Body of pancreas (tissue), 4 donors: ENCODE results near the gene RAB17. TPM values are rescaled to one million over a fixed set of nuclear protein-coding genes. Genes with fewer than 3 reads are reported as not detected.

ENCODE experiments used
- ATAC-seq: fragments of 150-250 bp; one replicate; pipeline ENCODE4 v1.9.1; 2016
- DNase-seq, 4 donors: peaks; one replicate each; pipeline ENCODE4 v3.0.0-alpha.2; 2019
- H3K27ac ChIP-seq, 4 donors: fragments of 200-600 bp; sonication (generic); 1 replicate in 3 of 4; 2 replicates in 1 of 4; pipeline versions ENCODE4 v1.5.1 to v1.6.1; 2016 to 2019; ENCODE audit warnings: mild to moderate bottlenecking in 1 of 4, mixed read lengths in 1 of 4, moderate library complexity in 1 of 4
- H3K27me3 ChIP-seq, 2 donors: fragments of 200-600 bp; sonication (generic); one replicate each; pipeline ENCODE4 v1.6.0; 2016; ENCODE audit warnings: mild to moderate bottlenecking in 1 of 2
- H3K36me3 ChIP-seq, 2 donors: fragments of 200-600 bp; sonication (generic); replicated peaks in 1 of 2; 2 replicates each; pipeline ENCODE4 v1.5.1; 2016; ENCODE audit warnings: low read depth in 2 of 2; ENCODE audit not compliant: insufficient read depth in 1 of 2
- H3K4me1 ChIP-seq: fragments of 200-600 bp; sonication (generic); one replicate; pipeline ENCODE4 v1.6.0; 2016
- H3K4me3 ChIP-seq, 2 donors: fragments of 200-600 bp; sonication (generic); 1 replicate in 1 of 2; 2 replicates in 1 of 2; pipeline ENCODE4 v1.5.1; 2016 to 2019
- H3K9me3 ChIP-seq, 3 donors: fragments of 200-600 bp; sonication (generic); 1 replicate in 2 of 3; 2 replicates in 1 of 3; pipeline ENCODE4 v1.5.1; 2016
- POLR2A ChIP-seq, 3 donors: fragments of 450-650 bp; IDR thresholded peaks; one replicate each; pipeline ENCODE4 v1.6.1; 2016; ENCODE audit warnings: antibody characterized with exemption in 3 of 3, mild to moderate bottlenecking in 2 of 3
- WGBS, 2 donors: methylation state at CpG; one replicate each; pipeline ENCODE4 v1.1.5; 2017; 5-methylcytosine and 5-hydroxymethylcytosine counted together
- intact Hi-C: fragments of 100-400 bp; cut with DNase I; formaldehyde crosslinking; loops from one replicate; pipeline ENCODE4 v1.15.1; 2023
- total RNA-seq, 2 donors: library from RNA; depleted of rRNA; stranded (reverse); fragments of >200 nt; gene quantifications; one replicate each; pipeline ENCODE4 v1.1.0, GENCODE V29; 2016
- TF ChIP-seq, protein P1 (sequence below), 7 experiments: fragments of 450-650 bp in 4 of 7; fragments of 200-600 bp in 3 of 7; sonication (generic) in 3 of 7; IDR thresholded peaks; one replicate each; pipeline ENCODE4 v1.5.1; 2016 to 2019; ENCODE audit warnings: antibody characterized with exemption in 7 of 7

Gene RAB17
- total RNA-seq, 2 donors from 2014 or later = 35.3 to 38.9 TPM

DNA sequence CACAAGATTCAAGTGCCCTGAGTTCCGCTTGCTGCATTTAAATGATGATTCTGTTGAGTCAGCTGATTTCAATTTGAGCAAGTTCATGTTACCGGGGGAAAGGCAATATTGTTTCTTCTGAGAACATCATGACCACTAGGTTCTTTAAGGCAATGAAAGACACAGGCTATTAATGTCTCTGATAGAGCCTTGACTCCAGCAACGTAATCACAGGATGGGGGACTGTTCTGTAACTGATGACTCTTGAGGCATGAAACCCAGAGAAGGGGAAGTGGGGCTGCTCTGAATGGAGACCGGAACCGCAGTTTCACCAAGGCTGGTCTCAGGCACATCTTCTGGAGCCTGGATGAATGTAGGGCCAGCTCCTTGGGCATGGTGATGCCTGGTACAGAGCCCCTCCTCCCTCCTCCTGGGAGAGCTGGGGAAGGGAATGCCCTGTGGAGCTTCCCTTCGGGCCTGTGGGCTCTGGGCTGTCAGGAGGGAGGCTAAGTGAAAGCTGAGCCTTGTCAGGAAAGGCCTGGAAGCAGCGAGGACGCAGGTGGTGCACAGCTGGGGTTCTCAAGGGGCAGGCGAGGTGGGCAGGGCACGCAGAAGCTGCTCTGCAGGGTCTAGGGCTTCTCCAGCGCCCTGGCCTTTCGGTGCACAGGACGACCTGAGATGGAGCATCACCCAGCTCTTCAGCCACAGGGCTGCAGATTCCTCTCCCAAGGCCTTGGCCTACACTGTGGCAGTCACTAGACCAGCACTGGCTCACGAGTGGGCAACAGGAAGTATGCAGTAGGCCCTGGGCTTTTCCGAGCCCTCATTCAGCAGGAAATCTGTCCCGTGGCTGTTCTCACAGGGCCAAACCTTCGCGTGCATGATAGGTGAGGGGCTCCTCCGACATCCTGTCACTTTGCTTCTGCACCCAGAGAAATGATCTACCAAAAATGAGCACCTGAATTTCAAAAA lies 60.8 kb downstream of the RAB17 start:
- no peaks in the 10 kb centered on the region for H3K27me3 ChIP-seq
- intact Hi-C loops = no loop called here
- H3K9me3 ChIP-seq = no peaks in the 10 kb centered on the region
- no peaks in the 10 kb centered on the region for H3K4me1 ChIP-seq
- no peak for ATAC-seq
- H3K27ac ChIP-seq = no peak overlapping the region
- WGBS, 2 donors = 84 to 86% methylated on average over 12 to 19 of the region's 19 CpGs
- DNase-seq = peak in 1 of 4 donors; percentile 20
- no peaks in the 10 kb centered on the region for H3K36me3 ChIP-seq
- H3K4me3 ChIP-seq = no peak overlapping the region
- no peak for TF ChIP-seq POLR2A (IDR thresholded peaks at IDR 0.05)
- TF ChIP-seq, protein P1, sequence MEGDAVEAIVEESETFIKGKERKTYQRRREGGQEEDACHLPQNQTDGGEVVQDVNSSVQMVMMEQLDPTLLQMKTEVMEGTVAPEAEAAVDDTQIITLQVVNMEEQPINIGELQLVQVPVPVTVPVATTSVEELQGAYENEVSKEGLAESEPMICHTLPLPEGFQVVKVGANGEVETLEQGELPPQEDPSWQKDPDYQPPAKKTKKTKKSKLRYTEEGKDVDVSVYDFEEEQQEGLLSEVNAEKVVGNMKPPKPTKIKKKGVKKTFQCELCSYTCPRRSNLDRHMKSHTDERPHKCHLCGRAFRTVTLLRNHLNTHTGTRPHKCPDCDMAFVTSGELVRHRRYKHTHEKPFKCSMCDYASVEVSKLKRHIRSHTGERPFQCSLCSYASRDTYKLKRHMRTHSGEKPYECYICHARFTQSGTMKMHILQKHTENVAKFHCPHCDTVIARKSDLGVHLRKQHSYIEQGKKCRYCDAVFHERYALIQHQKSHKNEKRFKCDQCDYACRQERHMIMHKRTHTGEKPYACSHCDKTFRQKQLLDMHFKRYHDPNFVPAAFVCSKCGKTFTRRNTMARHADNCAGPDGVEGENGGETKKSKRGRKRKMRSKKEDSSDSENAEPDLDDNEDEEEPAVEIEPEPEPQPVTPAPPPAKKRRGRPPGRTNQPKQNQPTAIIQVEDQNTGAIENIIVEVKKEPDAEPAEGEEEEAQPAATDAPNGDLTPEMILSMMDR (IDR thresholded peaks at IDR 0.05) = no peak

DNA sequence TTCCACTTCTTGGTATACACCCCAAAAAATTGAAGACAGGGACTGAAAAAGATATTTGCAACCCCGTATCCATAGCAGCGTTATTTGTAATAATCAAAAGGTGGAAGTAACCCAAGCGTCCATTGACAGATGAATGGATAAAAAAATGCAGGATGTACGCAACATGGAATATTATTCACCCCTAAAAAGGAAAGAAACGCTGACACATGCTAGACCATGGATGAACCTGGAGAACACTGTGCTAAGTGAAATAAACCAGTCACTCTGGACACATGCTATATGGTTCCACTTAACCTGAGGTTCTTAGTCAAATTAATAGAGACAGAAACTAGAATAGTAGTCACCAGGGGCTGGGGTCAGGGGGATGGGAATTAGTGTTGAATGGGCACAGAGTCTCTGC lies 62.8 kb downstream of the RAB17 start:
- intact Hi-C loops = no loop called here
- Histone ChIP-seq H3K27me3 (no peaks in the 10 kb centered on the region), H3K9me3 (no peaks in the 10 kb centered on the region), H3K27ac (no peak overlapping the region), H3K36me3 (no peaks in the 10 kb centered on the region), H3K4me1 (no peaks in the 10 kb centered on the region), H3K4me3 (no peak overlapping the region)
- WGBS, 2 donors = 92 to 94% methylated on average over 5 of the region's 5 CpGs
- DNase-seq = no peak
- TF ChIP-seq POLR2A (IDR thresholded peaks at IDR 0.05) = no peak
- TF ChIP-seq, protein P1 (IDR thresholded peaks at IDR 0.05) = no peak
- no peak for ATAC-seq

GRCh38 chr2:237527233-237527632 lies 63.3 kb downstream of the RAB17 start:
- Histone ChIP-seq H3K27me3 (no peaks in the 10 kb centered on the region), H3K9me3 (no peaks in the 10 kb centered on the region), H3K36me3 (no peaks in the 10 kb centered on the region), H3K27ac (no peak overlapping the region), H3K4me3 (no peak overlapping the region), H3K4me1 (no peaks in the 10 kb centered on the region)
- 89 to 95% methylated on average over 10 to 11 of the region's 11 CpGs for WGBS, 2 donors
- intact Hi-C loops = no loop called here
- ATAC-seq = no peak
- TF ChIP-seq, protein P1 (IDR thresholded peaks at IDR 0.05) = no peak
- no peak for TF ChIP-seq POLR2A (IDR thresholded peaks at IDR 0.05)
- no peak for DNase-seq

DNA sequence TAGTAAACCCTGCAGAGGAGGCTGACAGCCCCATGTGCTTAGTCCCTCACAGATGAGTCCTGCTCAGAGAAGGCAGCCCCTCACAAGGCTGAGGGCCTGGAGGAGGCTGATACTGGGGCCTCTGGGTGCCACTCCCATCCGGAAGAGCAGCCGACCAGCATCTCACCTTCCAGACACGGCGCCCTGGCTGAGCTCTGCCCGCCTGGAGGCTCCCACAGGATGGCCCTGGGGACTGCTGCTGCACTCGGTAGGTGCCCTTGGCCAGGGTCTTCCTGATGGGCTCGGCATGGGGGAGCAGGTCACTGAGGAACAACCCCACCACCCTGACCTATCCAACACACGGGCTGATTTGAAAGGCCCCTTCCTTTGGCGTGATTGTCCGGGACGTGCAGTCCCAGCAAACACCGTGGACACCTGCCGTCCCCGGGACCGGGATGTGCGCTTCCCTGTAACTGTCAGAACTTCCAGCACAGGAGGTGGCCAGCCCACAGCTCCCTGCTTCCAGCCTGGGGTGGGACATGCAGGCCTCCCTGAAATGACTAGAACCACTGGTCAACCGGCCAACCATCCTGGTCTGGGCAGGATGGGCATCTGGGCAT lies 64.9 kb downstream of the RAB17 start:
- H3K36me3 ChIP-seq = no peaks in the 10 kb centered on the region

More for the DNA sequence above, 64.9 kb downstream of the RAB17 start:
- no peaks in the 10 kb centered on the region for H3K9me3 ChIP-seq
- no peak overlapping the region for H3K27ac ChIP-seq
- H3K27me3 ChIP-seq = no peaks in the 10 kb centered on the region
- intact Hi-C loops = no loop called here
- 90 to 94% methylated on average over 6 to 15 of the region's 17 CpGs for WGBS, 2 donors
- H3K4me3 ChIP-seq = no peak overlapping the region
- no peak for DNase-seq
- TF ChIP-seq POLR2A (IDR thresholded peaks at IDR 0.05) = no peak
- TF ChIP-seq, protein P1 (IDR thresholded peaks at IDR 0.05) = no peak
- H3K4me1 ChIP-seq = no peaks in the 10 kb centered on the region
- ATAC-seq = no peak
